HG03108 (cell line): ENCODE results near the gene CD2BP2.
"Not testable (repeated sequence)": the region's sequence is repeated elsewhere in the genome, so short reads cannot be mapped to it uniquely, and the experiment has no call there.

Experiments
- ATAC-seq: cut with Tn5 transposase; IDR thresholded peaks from one replicate; pipeline ENCODE4 v1.9.1; 2021; ENCODE audit warnings: moderate library complexity; ENCODE audit not compliant: unreplicated experiment

CD2BP2 gene

DNA sequence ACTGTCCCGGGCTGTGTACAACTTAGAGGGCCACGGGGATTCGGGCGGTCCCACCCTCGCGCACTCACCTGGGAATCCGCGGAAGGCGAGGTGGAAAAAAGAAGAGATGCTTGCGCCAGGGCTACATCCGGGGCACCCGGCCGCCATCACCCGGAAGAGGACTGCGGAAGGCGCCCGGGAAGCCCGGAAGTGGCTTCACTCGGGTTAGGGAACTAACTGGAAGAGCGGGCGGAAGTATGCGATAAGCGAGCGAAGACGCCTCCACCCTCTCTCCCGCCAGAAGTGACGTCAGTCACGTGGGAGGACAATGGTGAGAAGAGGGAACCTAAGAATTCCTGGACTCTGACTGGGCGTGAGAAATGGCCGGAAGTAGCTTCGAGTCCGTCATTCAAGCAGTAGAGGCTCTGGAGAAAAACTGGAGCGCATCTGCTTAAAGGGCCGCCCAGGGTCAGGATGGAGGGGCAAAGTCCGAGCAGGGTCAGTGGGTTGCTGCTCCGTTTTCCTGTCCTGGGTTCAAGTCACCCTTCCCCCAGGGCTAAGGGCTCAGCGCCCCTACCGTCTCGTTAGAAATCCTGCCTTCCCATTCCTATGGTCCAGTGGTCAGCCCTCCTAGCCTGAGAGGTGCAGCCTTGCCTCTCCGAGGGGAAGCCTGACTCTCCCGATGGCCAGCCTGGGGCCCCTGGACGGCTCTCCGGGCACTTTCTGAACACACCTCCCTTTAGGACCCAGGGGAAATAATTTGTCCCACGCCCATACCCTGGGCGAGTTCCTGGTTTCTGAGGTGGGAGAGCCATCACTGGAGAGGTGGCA, at the start of gene CD2BP2:
Gene CD2BP2, minus strand, starts transcription at position 165 of the 810 bp plus-strand sequence. CDS start 627 bp downstream, outside the sequence.
- ATAC-seq = peak; percentile 54

DNA sequence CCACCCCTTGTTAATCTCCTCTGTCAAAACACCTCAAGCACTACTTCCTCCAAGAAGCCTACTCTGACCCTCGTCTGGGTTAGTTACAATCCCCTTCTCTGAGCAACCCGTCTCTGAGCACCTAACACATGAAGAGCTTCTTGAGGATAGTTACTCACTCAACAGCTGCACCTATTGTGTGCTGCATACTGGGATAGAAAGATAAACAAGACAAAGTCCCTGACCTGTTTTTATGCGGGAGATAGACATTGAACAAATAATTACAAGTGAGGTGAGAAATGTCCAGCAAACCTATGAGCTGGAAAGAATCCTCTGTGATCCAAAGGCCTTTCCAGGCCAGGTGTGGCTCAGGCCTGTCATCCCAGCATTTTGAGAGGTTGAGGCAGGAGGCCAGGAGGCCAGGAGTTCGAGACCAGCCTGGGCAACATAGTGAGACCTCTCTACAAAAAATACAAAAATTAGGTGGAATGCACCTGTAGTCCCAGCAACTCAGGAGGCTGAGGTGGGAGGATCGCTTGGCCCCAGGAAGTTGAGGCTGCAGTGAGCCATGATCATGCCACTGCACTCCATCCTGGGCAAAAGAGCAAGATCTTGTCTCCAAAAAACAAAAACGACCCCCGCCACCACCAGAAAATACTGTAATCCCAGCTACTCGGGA, 46.8 kb upstream of the CD2BP2 start:
- ATAC-seq = no peak

DNA sequence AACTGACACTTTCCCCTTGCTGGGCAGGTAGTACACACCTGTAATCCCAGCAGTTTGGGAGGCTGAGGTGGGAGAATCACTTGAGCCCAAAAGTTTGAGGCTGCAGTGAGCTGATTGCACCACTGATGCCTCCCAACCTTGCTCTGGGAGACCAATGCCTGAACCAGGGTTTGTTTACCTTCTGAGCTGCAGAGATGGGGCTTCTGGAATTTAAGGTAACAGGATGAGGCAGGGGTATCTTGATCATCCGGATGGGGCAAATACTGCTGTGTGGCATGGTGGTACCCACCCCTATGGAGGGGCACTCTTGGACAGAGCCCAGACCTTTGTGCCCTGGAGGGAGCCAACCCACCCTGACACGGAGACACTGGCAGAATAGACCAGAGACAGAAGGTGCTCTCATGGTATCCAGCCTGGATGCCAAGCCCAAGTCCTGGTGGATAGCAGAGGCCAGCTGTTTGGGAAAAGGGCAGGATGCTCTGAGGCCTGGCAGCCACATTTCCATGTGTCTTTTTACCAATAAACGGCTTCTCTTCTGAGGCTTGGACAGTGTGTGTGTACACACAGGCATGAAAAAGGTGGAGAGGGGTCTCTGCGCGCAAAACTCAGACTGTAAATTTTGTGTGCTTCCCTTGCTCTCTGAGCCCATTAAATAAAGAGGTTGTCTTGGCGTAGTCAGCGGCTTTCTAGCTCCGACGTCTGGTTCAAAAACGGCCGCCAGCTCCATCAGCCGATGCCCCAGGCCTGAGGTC, 44.5 kb upstream of the CD2BP2 start:
- ATAC-seq = no peak

DNA sequence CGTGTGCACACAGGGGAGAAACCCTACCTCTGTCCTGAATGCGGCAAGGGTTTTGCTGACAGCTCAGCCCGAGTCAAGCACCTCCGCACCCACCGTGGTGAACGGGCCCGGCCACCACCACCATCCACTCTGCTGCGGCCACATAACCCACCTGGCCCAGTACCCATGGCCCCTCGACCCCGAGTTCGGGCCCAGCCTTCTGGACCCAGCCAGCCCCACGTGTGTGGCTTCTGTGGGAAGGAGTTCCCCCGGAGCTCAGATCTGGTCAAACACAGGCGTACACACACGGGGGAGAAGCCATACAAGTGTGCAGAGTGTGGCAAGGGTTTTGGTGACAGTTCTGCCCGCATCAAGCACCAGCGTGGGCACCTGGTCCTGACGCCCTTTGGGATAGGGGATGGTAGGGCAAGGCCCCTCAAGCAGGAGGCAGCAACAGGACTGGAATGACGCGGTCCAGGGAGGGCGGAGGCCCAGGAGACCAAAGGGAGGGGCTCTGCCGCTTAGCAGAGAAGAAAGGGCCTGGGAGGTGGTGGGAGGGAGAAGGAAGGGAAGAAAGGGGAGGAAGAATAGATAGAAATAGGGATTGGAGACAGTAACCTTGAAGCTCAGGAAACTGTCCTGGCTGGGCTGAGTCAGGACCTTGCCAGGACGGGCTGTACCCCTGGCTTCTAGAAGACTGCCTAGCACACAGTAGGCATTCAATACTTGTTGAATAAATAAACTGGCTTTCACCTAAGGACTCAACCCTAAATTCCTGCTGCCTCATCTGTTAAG, 43.7 kb upstream of the CD2BP2 start:
- no peak for ATAC-seq

DNA sequence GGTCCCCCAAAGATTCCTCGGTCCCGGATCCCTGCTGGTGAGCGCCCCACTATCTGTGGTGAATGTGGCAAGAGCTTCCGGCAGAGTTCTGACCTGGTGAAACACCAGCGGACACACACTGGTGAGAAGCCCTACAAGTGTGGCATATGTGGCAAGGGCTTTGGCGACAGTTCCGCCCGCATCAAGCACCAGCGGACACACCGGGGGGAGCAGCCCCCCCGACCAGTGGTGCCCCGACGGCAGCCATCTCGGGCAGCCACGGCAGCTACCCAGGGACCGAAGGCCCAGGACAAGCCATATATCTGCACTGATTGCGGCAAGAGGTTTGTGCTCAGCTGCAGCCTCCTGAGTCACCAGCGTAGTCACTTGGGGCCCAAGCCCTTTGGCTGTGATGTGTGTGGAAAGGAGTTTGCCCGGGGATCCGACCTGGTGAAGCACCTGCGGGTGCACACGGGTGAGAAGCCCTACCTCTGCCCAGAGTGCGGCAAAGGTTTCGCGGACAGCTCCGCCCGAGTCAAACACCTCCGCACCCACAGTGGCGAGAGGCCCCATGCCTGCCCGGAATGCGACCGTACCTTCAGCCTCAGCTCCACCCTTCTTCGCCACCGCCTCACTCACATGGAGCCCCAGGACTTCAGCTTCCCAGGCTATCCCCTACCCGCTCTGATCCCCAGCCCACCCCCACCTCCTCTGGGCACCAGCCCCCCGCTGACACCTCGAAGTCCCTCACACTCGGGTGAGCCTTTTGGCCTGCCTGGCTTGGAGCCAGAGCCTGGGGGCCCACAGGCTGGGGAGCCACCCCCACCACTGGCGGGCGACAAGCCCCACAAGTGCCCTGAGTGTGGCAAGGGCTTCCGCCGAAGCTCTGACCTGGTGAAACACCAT, 42.9 kb upstream of the CD2BP2 start:
- no peak for ATAC-seq

DNA sequence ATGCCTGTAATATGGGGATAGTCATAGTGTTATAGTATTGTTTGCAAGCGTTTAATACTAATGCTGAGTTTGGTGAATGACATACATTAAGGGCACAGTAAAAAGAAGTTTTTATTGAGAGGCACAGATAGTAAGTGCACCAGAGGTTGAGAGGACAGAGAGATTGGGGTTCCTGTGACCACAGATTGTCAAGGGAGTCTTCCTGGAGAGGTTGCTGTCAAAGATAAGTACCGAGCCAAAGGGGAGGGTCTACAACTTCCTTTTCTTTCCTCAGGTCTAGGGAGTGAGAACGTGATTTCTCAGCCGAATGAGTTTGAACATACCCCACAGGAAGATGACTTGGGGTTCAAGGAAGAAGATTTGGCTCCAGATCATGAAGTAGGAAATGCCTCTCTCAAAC, 41.9 kb upstream of the CD2BP2 start:
- ATAC-seq = no peak

DNA sequence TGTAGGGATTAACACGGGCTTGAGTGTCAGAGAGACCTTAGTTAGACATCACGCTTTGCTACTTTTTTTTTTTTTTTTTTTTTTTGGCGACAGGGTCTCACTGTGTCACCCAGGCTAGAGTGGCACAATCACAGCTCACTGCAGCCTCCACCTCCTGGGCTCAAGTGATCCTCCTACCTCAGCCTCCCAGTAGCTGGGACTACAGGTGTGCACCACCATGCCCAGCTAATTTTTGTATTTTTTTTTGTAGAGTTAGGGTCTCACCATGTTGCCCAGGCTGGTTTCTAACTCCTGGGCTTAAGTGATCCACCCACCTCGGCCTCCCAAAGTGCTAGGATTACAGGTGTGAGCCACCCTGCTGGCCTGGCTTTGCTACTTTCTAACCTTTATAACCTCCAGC, 41.5 kb upstream of the CD2BP2 start:
- not testable (repeated sequence) for ATAC-seq

DNA sequence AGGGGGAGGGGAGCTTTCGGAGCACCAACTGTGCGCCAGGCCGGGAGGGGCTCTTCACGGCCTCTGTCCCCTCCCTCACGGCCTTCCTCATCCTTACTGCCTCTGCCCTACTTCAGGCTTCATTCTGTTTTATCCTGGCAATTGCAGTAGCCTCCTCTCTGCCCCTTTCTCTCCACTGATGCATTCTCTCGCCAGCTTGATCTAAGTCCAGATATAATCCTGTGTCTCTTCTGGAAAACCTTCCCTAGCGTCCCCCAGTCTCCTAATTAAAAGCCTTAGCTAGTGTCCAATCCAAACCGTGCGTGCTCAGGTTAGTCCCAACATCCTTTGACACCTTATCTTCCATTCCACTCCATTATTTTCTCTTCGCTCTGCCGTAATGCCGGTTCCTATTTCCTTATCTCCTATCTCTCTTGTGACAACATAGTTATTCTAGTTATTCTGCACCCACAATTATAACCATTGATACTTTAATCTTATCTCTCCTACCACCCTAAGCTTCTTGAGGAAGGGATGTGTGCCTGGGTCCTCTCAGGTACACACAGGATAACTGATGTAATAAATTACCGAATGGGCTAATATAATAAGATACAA, 41.0 kb upstream of the CD2BP2 start:
- ATAC-seq = no peak

DNA sequence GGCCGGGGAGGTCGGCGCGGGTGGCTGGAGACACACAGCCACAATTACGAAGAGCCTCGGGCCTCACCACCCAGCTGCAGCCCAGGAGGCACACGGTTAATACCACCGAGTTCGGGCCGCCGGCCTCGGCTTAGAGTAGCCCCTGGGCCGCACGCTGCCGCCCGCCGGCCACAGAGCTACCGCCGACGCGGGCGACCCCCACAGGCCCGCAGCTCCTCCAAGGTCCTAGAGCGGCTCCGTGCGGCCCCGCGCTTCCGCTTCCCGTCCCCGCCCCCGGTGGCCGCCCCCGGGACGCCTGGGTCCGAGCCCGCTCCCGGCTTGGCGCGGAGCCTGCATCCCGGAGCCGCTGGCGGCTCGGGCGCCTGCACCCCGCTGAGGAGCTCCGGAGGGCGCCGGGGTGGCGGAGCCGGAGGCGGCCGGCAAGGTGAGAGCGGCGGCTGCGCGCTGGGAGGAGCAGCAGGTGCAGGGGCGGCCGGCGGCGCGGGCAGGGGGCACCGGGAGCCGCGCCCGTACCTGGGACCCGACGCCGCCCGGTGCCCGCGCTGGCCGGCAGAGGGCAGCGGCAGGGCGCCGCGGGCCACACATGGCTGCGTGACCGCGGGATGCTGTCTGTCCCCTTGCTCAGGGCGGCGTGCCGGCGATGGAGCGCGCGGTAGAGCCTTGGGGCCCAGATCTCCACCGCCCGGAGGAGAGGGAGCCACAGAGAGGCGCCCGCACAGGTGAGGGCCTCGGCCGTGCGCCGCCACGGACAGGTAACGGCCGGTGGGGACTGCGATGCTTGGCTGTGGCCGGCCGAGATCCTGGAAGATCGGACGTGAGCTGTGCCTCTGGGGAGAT, 40.3 kb upstream of the CD2BP2 start, which contains the start of gene ZNF48:
Gene ZNF48, plus strand, starts transcription at position 266 of the 837 bp plus-strand sequence. Its CDS starts 375 bp downstream, at position 641.
- peak; percentile 64 for ATAC-seq

DNA sequence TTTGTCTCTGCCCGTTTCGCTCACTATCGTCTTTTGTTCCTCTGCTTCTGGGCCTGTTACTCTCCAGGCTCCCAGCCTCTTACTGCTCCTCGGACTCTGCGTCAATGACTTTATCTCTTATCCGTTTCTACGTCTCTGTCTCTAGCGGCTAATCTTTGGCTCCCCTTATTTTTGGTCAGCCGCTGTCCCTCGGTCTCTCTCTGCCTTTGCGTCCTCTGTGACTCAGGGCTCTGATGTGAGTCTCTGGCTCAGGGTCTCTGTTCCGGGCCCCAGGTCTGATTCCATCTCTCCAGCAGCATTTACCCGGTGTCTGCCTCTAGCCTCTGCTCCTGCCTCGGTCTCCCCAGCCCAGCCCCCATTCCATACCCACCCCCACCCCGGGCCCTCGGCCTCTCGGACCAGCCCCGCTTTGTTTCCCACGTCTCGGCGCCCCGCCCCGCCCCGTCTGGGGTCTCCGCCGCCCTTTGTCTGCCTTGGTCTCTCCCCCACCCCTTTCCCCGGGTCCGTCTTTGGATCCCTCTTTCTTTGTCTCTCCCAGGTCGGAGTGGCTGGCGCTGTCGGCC, 39.6 kb upstream of the CD2BP2 start:
- ATAC-seq = no peak

DNA sequence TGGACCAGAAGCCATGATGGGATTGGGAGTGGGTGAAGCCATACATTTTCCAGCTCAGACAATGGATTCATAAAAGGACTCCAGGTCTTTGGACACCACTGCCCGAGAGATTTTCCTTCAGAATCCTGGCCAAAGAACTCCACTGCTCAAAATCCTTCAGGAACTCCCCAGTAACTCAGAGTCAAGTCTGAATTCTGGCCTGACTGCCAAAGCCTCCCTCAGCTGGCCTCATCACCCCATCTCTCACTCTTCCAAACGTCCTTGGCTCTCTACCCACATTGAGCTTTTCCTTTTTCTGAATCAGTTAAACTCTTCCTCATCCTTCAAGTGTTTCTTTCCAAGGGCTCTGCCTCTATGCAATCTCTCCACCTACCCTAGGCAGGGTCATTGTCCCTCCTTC, 28.4 kb upstream of the CD2BP2 start:
- ATAC-seq = no peak

DNA sequence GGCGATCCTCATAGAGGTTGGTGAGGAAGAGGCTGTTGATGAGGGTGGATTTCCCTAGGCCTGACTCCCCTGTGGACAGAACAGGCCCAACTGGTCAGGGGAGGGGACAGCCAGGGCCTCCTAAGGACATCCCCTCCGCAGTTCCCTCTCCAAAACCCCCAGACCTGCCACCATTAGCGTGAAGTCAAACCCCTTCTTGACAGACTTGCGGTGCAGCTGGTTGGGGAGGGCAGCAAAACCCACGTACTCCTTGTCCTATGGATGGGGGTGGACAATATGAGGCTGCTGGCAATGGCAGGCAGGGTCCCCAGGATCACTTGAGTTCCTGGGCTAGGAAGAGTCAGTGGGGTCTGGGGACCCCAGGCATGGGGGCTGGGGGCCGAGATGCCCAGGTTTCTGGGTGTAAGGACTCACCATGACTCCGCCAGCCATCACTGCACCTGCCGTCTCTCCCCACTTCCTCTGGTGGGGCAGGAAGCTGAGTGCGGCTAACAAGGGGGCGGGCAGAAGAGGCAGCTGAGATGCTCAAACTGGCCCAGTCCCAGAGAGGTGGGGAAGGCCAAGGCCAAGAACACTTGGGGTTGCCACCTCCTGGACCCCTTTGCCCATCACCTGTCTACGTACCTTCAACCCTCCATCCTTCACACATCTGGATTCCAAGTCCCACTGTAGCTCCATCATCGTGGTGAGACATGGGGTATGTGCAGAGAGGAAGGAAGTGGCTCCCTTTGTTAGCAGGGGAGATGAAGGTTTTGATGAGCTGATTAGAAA, 27.2 kb upstream of the CD2BP2 start, which contains the start of gene SEPTIN1:
Gene SEPTIN1, minus strand, starts transcription at position 451 of the 771 bp plus-strand sequence. Its CDS starts 19 bp downstream, at position 432.
- no peak for ATAC-seq

DNA sequence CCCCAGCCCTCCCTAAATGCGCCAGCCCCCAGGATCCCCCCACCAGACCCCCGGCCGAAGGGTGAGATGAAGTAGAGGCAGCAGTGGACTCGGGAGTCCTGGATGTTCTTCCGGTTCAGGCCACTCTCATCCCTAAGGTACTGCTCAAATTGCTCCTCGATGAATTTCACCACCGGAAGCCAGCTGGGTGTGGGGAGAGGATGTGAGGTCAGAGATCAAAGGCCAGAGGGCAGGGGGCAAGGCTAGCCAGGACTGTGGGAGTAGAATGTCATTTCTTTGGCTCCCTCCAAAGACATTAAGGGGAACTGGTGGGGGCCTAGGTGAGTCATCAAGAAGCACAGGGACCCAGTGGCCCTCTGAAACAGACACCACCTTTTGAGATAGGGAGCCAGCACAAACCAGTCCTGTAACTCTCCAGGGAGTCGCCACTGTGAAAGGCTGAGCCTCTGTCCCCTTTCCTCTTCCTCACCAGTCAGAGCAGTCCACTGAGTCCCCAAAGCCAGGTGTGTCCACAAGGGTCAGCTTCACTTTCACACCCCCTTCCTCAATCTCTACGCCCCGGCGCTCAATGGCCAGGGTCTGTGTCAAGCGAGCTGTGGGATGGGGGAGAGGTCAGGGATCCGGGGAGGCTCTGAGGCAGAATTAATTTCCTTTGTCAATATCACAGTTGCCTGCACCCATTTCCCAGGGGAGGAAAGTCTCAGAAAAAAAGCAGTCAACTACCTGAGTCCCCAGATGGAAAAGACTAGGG, 26.4 kb upstream of the CD2BP2 start:
- no peak for ATAC-seq

DNA sequence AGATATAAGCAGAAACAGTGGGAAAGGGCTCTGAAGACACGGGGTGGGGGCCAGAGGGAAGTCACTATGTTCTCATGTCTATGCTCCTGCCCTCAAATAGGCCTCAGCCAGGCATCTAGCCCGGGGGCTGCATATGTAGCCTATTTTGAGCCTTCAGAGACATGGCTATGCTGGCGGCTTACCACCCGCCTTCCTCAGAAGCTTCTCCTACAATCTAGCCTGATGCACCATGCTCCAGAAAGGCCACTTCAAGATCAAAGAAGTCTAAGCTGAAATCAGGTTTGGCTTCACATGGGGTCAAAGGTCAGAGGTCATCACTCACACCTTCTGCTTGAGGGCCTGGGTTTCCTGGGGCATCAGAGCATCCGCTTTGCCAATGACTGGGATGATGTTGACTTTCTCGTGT, 25.7 kb upstream of the CD2BP2 start:
- no peak for ATAC-seq

DNA sequence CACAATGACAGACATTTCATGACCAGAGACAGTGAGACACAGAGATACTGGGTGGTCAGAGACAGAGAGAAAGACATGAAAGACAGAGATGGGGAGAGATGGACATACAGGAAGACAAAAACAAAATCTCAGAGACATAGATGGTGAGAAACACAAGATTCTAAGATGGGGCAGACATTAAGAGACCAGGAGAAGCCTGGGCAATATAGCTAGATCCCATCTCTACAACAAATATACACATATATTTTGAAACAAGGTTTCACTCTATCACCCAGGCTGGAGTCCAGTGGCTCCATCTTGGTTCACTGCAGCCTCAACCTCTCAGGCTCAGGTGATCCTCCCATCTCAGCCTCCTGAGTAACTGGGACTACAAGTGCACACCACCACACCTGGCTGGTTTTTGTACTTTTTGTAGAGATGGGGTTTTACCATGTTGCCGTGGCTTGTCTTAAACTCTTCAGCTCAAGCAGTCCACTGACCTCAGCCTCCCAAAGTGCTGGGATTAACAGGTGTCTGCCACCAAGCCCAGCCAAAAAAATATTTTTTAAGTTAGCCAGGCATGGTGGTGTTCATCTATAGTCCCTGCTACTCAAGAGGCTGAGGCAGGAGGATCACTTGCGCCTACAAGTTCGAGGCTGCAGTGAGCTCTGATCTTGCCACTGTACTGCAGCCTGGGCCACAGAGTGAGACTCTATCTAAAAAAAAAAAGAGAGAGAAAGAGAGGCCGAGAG, 25.1 kb upstream of the CD2BP2 start:
- no peak for ATAC-seq
